SK-N-MC (cell line): ENCODE data around the gene BCL2L1.

ENCODE experiments used
- EZH2 ChIP-seq: fragments of 200-600 bp; sonication (generic); IDR thresholded peaks from one replicate; pipeline ENCODE4 v1.6.1; 2017; ENCODE audit warnings: antibody characterized with exemption
- FOXP2 ChIP-seq: optimal IDR thresholded peaks from 2 replicates; pipeline ENCODE3; 2011; ENCODE audit warnings: mild to moderate bottlenecking, moderate library complexity; ENCODE audit not compliant: insufficient read depth; ENCODE audit errors: extremely low read length, control extremely low read depth
- POLR2AphosphoS5 ChIP-seq: IDR thresholded peaks from 2 replicates; pipeline ENCODE4 v1.6.1; 2012; ENCODE audit warnings: mild to moderate bottlenecking, low read depth, low read length, borderline replicate concordance

DNA sequence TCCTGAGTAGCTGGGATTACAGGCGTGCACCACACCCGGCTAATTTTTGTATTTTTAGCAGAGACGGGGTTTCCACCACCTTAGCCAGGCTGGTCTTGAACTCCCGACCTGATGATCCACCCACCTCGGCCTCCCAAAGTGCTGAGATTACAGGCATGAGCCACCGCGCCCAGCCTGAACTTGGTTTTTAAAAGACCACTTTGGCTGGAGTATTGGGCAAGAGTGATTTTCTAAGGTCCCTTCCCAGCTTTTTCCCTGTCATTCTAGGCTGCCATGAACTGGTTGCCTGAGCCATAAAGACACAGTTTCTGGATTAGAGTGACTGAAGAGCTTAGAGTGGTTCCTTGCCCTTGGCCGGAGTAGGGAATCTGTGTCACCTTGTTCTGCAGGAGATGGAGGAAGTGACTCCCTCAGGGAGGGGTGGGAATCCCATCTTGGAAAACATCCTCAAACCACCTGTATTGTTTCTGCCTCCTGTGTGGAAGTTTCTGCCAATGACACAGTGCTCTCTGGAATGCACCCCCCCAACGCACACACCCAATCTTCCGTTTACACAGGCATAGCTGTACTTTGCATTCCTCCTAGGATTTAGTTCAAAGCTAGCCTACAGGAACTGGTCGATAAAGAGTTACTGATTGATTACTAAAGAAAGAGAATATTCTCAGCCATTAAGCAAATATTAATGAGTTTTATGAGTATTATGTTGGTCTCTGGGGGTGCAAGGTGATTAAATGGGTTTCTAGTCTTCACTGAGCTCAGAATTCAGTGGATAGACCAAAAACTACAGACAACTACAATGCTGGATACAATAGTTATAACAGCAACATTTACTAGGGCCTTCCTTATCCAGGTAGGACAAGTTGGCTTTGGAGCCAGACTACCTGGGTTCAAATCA is 18.2 kb downstream of the BCL2L1 start:
- no peak for TF ChIP-seq EZH2
- TF ChIP-seq POLR2AphosphoS5 = no peak
- no peak for TF ChIP-seq FOXP2
